ENCODE results near the gene SFTPA1. TPM values are rescaled to one million over a fixed set of nuclear protein-coding genes. Genes with fewer than 3 reads are reported as not detected.

The SFTPA1 gene
- not detected in 2 replicates for total RNA-seq
- not detected in 2 replicates for polyA plus RNA-seq

DNA sequence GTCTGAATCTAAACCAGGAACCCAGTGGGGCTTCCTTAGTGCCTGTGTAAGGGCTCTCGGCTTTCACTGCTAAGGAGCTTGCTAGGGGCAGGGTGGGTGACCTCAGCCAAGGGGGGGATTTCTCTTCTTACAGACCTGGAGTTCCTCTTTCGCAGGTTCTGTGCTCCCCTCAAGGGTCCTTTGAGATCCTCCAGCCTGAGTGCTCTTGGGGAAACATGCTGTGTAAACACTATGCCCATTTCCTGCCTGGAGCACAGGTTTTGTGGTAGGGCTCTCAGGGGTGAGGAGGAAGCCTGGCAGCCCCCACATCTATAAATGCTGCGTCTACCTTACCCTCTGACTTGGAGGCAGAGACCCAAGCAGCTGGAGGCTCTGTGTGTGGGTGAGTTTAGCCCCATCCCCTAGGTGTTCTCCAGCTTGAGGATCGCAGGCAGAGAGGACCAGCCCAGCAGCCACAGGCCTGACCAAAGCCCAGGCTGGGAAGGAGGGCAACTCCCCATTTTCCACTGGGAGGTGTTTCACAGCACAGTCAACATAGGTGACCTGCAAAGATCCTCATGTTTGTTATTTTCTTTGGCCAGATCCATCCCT, at the start of gene SFTPA1:
Gene SFTPA1, plus strand, starts transcription at position 339 of the 591 bp plus-strand sequence. CDS start 887 bp downstream, outside the sequence.
- Histone ChIP-seq H3K9me3 (ENCODE audit: low read depth) (no peaks in the 10 kb centered on the region), H3K27ac (no peak within 1 kb of the TSS), H3K4me3 (no peak within 1 kb of the TSS), H4K20me1 (ENCODE audit: insufficient read depth, poor library complexity, severe bottlenecking) (no peaks in the 10 kb centered on the region), H3K9me2 (replicated peaks; ENCODE audit: insufficient read depth) (no peaks in the 10 kb centered on the region), H3K4me1 (ENCODE audit: insufficient read depth) (no peaks in the 10 kb centered on the region), H3K36me3 (replicated peaks; ENCODE audit: insufficient read depth, low read depth) (no peaks in the 10 kb centered on the region), H3K27me3 (no peaks in the 10 kb centered on the region), H2AFZ (no peak within 1 kb of the TSS), H3K4me2 (no peak within 1 kb of the TSS), H3K79me2 (no peaks in the 10 kb centered on the region)
- DNase-seq (ENCODE audit: low spot score), result no peak
- WGBS (ENCODE audit: low lambda C conversion rate, missing lambda C conversion rate), result 88% methylated on average over 4 of the region's 4 CpGs
- TF ChIP-seq, protein P1, sequence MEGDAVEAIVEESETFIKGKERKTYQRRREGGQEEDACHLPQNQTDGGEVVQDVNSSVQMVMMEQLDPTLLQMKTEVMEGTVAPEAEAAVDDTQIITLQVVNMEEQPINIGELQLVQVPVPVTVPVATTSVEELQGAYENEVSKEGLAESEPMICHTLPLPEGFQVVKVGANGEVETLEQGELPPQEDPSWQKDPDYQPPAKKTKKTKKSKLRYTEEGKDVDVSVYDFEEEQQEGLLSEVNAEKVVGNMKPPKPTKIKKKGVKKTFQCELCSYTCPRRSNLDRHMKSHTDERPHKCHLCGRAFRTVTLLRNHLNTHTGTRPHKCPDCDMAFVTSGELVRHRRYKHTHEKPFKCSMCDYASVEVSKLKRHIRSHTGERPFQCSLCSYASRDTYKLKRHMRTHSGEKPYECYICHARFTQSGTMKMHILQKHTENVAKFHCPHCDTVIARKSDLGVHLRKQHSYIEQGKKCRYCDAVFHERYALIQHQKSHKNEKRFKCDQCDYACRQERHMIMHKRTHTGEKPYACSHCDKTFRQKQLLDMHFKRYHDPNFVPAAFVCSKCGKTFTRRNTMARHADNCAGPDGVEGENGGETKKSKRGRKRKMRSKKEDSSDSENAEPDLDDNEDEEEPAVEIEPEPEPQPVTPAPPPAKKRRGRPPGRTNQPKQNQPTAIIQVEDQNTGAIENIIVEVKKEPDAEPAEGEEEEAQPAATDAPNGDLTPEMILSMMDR (IDR thresholded peaks at IDR 0.05; ENCODE audit: poor library complexity), result no peak
- TF ChIP-seq EZH2 (IDR thresholded peaks at IDR 0.05; ENCODE audit: borderline replicate concordance) (no peak), EZH2phosphoT487 (IDR thresholded peaks at IDR 0.05; ENCODE audit: low read depth, severe bottlenecking, unreplicated experiment) (no peak)

DNA sequence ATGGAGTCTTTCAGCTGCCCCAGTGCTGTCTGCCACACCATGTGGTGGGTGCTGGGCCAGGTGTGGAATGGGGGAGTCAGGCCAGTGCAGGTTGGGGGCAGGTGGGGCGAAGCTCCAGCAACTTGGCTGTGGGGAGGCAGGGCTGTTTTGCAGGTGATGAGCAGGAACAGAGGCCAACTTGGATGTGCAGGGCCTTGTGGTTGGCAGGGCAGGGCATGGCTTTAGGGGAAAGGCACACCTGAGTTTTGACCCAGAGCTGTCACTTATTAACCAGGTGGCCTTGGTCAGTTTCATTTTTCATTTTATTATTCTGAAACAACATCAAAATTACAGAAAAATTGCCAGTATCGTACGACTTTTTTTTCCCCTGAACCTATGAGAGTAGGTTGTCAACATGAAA, 49.5 kb upstream of the SFTPA1 start:
- Histone ChIP-seq H3K9me3 (ENCODE audit: low read depth) (no peaks in the 10 kb centered on the region), H3K9me2 (replicated peaks; ENCODE audit: insufficient read depth) (no peaks in the 10 kb centered on the region), H3K4me2 (no peak overlapping the region), H3K4me3 (no peak overlapping the region), H4K20me1 (ENCODE audit: insufficient read depth, poor library complexity, severe bottlenecking) (no peaks in the 10 kb centered on the region), H3K4me1 (ENCODE audit: insufficient read depth) (no peaks in the 10 kb centered on the region), H3K27ac (no peak overlapping the region), H2AFZ (no peak overlapping the region), H3K79me2 (no peaks in the 10 kb centered on the region), H3K36me3 (replicated peaks; ENCODE audit: insufficient read depth, low read depth) (no peaks in the 10 kb centered on the region), H3K27me3 (no peaks in the 10 kb centered on the region)
- TF ChIP-seq EZH2 (IDR thresholded peaks at IDR 0.05; ENCODE audit: borderline replicate concordance), result no peak
- TF ChIP-seq EZH2phosphoT487 (IDR thresholded peaks at IDR 0.05; ENCODE audit: low read depth, severe bottlenecking, unreplicated experiment), result no peak
- TF ChIP-seq, protein P1 (IDR thresholded peaks at IDR 0.05; ENCODE audit: poor library complexity), result no peak
- no peak for DNase-seq (ENCODE audit: low spot score)
- WGBS (ENCODE audit: low lambda C conversion rate, missing lambda C conversion rate), result 95% methylated on average over 3 of the region's 3 CpGs

DNA sequence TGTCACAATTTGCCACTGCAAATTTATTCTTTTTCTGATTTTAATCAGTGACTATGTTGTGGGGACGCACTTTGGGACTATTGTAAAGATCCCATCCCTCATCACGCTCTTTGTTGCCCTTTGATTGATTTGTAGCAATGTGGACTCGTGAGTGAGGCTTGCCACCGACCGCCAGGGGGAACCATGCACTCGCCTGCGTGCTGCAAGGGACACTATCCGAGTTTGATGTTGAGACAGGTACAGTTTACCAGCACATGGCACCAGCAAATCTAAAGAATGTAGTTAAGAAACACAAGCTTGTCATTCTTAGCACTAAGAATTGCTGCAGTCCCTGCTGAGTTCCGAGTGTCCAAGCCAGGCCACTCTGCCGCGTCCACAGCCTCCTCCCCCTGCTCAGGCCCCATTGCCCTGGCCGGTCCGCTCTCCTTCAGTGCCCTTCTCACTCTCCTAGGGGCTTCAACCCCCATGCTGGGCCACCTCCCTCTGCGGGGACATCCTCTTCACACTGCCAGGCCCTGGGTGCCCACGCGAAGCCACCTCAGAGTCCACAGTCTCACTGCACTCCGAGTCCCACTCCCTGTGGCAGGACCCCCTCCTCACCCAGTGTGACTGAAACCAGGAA, 48.5 kb upstream of the SFTPA1 start:
- Histone ChIP-seq H4K20me1 (ENCODE audit: insufficient read depth, poor library complexity, severe bottlenecking) (no peaks in the 10 kb centered on the region), H2AFZ (no peak overlapping the region), H3K27me3 (no peaks in the 10 kb centered on the region), H3K79me2 (no peaks in the 10 kb centered on the region), H3K4me2 (peak overlapping the region; percentile 63), H3K9me3 (ENCODE audit: low read depth) (no peaks in the 10 kb centered on the region), H3K9me2 (replicated peaks; ENCODE audit: insufficient read depth) (no peaks in the 10 kb centered on the region), H3K4me1 (ENCODE audit: insufficient read depth) (no peaks in the 10 kb centered on the region), H3K4me3 (no peak overlapping the region), H3K27ac (no peak overlapping the region), H3K36me3 (replicated peaks; ENCODE audit: insufficient read depth, low read depth) (no peaks in the 10 kb centered on the region)
- TF ChIP-seq EZH2phosphoT487 (IDR thresholded peaks at IDR 0.05; ENCODE audit: low read depth, severe bottlenecking, unreplicated experiment), result no peak
- TF ChIP-seq, protein P1 (IDR thresholded peaks at IDR 0.05; ENCODE audit: poor library complexity), result peak; percentile 93
- peak; percentile 79 for DNase-seq (ENCODE audit: low spot score)
- WGBS (ENCODE audit: low lambda C conversion rate, missing lambda C conversion rate), result 24% methylated on average over 17 of the region's 17 CpGs
